Kidney (tissue), 14 donors: ENCODE results near the gene BCAS3. TPM values are rescaled to one million over a fixed set of nuclear protein-coding genes. Genes with fewer than 3 reads are reported as not detected.

Source experiments
- DNase-seq, 5 donors: peaks; one replicate each; pipeline ENCODE4 v3.0.0-alpha.2; 2013 to 2020
- FAIRE-seq: peaks from 2 replicates; lab custom pipeline; 2012; peaks lifted over from hg19 to GRCh38; lab: Jason Lieb, UNC
- H3K27ac ChIP-seq, 2 donors: one replicate each; pipeline ENCODE4 v1.7.0; 2013; ENCODE audit warnings: low read depth in 2 of 2, low read length in 2 of 2, inconsistent platforms in 1 of 2
- H3K27me3 ChIP-seq: one replicate; pipeline ENCODE4 v1.7.1; 2013; ENCODE audit warnings: low read length, inconsistent platforms; ENCODE audit not compliant: control insufficient read depth, insufficient read depth
- H3K36me3 ChIP-seq, 3 donors: one replicate each; pipeline versions ENCODE4 v1.7.0 to v1.7.1; 2013; ENCODE audit warnings: low read length in 3 of 3, control low read depth in 1 of 3, inconsistent platforms in 1 of 3; ENCODE audit not compliant: insufficient read depth in 3 of 3, control insufficient read depth in 2 of 3
- H3K4me1 ChIP-seq, 3 donors: one replicate each; pipeline versions ENCODE4 v1.7.0 to v1.7.1; 2013; ENCODE audit warnings: low read length in 3 of 3, inconsistent platforms in 1 of 3, low read depth in 1 of 3; ENCODE audit not compliant: control insufficient read depth in 2 of 3, insufficient read depth in 2 of 3
- H3K4me3 ChIP-seq, 3 donors: one replicate each; pipeline versions ENCODE4 v1.7.0 to v1.8.1; 2013; ENCODE audit warnings: low read length in 3 of 3, control low read depth in 1 of 3, inconsistent platforms in 1 of 3
- H3K9ac ChIP-seq, 3 donors: one replicate each; pipeline versions ENCODE4 v1.7.0 to v1.7.1; 2013; ENCODE audit warnings: low read length in 3 of 3, control low read depth in 1 of 3, inconsistent platforms in 1 of 3
- H3K9me3 ChIP-seq, 3 donors: one replicate each; pipeline versions ENCODE4 v1.7.0 to v1.7.1; 2013; ENCODE audit warnings: low read length in 3 of 3, control low read depth in 1 of 3, inconsistent platforms in 1 of 3; ENCODE audit not compliant: control insufficient read depth in 2 of 3, insufficient read depth in 1 of 3
- intact Hi-C: fragments of 100-400 bp; cut with DNase I; formaldehyde crosslinking; loops from one replicate; pipeline ENCODE4 v1.11.1; 2022
- polyA plus RNA-seq: library from polyadenylated mRNA; stranded (reverse); fragments of 350-450 nt; fragmentation: Illumina TruSeq; extraction: RNeasy Lipid Tissue Mini Kit (QIAGEN cat#74804); gene quantifications from one replicate; pipeline ENCODE4 v1.2.3, GENCODE V29; 2014; ENCODE audit warnings: low read depth, low replicate concordance; ENCODE audit not compliant: insufficient read depth
- total RNA-seq: library from RNA; stranded (reverse); fragmentation: NEBNext Ultra II Directional; extraction: Animal tissue kit (Norgen Biotek cat#: 25700); gene quantifications from one replicate; pipeline ENCODE4 v1.2.1, GENCODE V29; 2021
- TF ChIP-seq, protein P1 (sequence below): IDR thresholded peaks from 3 replicates; pipeline ENCODE4 v1.5.1; 2012; ENCODE audit warnings: mild to moderate bottlenecking, moderate library complexity, borderline replicate concordance; ENCODE audit not compliant: insufficient read depth; ENCODE audit errors: extremely low read depth
- donor health status: control.
- donor health status: control.
- donor health status: control.
- donor health status: control.
- donor health status: control.
- donor health status: DM: yes; HTN: yes; CAD: no.
- donor health status: Normal renal cell carcinoma (clear cell type).

Gene BCAS3
- total and polyA plus RNA-seq, 2 donors from 2014 or later, result 18.3 to 44.1 TPM

DNA sequence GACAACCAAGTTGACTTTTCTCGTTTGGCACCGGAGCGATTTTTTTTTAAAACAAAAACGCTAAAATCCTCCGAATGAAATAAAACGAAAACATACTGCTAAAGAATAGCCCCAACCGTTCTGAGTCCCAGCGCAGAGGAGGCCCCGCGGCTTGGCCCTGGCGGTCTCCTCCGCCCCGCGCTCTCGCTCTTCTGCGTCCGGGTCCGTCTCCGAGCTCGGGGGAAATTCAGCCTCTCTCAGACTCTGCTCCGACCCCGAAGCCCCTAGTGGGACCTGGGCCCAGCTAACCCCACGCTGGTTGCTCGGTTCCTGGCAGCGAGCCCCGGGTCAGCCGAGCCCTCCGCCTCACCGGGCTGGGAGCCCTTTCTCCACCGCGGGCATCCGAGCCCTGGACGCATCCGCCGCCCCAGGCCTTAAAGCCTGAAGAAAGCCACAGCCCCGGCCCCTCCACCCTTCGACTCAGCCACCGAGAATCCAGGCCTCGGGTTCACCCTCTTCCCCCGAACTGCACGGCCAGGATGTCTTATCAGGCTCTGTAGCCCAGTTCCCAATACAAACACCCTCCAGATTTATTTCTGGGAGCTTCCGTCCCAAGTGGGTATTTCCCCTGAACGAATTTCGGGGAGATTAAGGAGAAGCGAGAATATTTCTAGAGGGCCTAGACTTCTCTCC lies 723.2 kb downstream of the BCAS3 start:
- H3K36me3 ChIP-seq, result peaks cover 0 to 12% (median 4%) of the 10 kb centered on the region in 3 donors
- H3K4me3 ChIP-seq, result peak overlapping the region; percentile 77 to 87 (median 80)
- DNase-seq (peak in 4 of 5 donors; percentile 27 to 74 (median 50)), FAIRE-seq (no peak)
- peak overlapping the region; percentile 76 to 88 for H3K27ac ChIP-seq
- H3K4me1 ChIP-seq, result peaks cover 0 to 17% (median 0%) of the 10 kb centered on the region in 3 donors
- TF ChIP-seq, protein P1, sequence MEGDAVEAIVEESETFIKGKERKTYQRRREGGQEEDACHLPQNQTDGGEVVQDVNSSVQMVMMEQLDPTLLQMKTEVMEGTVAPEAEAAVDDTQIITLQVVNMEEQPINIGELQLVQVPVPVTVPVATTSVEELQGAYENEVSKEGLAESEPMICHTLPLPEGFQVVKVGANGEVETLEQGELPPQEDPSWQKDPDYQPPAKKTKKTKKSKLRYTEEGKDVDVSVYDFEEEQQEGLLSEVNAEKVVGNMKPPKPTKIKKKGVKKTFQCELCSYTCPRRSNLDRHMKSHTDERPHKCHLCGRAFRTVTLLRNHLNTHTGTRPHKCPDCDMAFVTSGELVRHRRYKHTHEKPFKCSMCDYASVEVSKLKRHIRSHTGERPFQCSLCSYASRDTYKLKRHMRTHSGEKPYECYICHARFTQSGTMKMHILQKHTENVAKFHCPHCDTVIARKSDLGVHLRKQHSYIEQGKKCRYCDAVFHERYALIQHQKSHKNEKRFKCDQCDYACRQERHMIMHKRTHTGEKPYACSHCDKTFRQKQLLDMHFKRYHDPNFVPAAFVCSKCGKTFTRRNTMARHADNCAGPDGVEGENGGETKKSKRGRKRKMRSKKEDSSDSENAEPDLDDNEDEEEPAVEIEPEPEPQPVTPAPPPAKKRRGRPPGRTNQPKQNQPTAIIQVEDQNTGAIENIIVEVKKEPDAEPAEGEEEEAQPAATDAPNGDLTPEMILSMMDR, result no peak
- H3K9me3 ChIP-seq, result no peaks in the 10 kb centered on the region
- intact Hi-C loops, result loop anchor here (5.0 kb wide), 1 partner anchor 399 kb away; no protein-coding TSS in a partner anchor
- H3K9ac ChIP-seq, result peak overlapping the region; percentile 37 to 92 (median 38)
- H3K27me3 ChIP-seq, result peaks cover 12% of the 10 kb centered on the region

DNA sequence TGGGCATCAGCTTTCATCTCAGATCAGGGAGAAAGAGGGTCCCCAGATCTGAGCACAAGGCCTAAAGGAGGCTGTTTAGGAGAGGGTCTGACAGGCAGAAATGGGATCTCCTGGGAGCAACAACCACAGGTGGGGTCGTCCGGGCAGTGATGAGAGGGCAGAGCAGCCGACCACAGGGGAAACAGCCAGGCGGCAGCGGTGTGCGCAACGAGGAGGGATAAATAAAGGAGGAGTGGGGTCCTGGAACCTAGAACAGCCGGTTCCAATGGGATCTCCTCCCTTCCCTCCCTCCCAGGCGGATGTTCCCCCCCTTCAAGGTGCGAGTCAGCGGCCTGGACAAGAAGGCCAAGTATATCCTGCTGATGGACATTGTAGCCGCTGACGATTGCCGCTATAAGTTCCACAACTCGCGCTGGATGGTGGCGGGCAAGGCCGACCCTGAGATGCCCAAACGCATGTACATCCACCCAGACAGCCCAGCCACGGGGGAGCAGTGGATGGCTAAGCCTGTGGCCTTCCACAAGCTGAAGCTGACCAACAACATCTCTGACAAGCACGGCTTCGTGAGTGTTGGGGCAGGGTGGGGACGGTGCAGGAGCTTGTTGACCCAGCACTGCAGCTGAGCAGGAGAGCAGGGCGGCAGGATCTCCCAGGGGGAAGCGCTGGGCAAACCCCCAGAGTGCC lies 723.9 kb downstream of the BCAS3 start:
- Histone ChIP-seq H3K27ac (peak overlapping the region; percentile 76 to 88), H3K4me3 (peak overlapping the region; percentile 77 to 87 (median 80)), H3K9ac (peak overlapping the region; percentile 37 to 92 (median 38)), H3K36me3 (peaks cover 0 to 12% (median 4%) of the 10 kb centered on the region in 3 donors), H3K9me3 (no peaks in the 10 kb centered on the region), H3K4me1 (peaks cover 0 to 17% (median 0%) of the 10 kb centered on the region in 3 donors), H3K27me3 (peaks cover 12% of the 10 kb centered on the region)
- FAIRE-seq (no peak), DNase-seq (peak in 3 of 5 donors; percentile 24 to 67 (median 32))
- intact Hi-C loops, result loop anchor here (5.0 kb wide), 1 partner anchor 399 kb away; no protein-coding TSS in a partner anchor
- TF ChIP-seq, protein P1, result no peak

GRCh38 chr17:61402073-61402541 lies 724.5 kb downstream of the BCAS3 start:
- peak in 2 of 5 donors; percentile 41 to 66 for DNase-seq
- TF ChIP-seq, protein P1, result no peak
- Histone ChIP-seq H3K9me3 (no peaks in the 10 kb centered on the region), H3K36me3 (peaks cover 0 to 12% (median 4%) of the 10 kb centered on the region in 3 donors), H3K4me3 (peak overlapping the region; percentile 77 to 87 (median 80)), H3K4me1 (peaks cover 0 to 20% (median 3%) of the 10 kb centered on the region in 3 donors), H3K9ac (peak overlapping the region; percentile 38 to 92 (median 50)), H3K27ac (peak overlapping the region; percentile 88 to 90), H3K27me3 (peaks cover 16% of the 10 kb centered on the region)
- intact Hi-C loops, result loop anchor here (5.0 kb wide), 1 partner anchor 400 kb away; no protein-coding TSS in a partner anchor
- FAIRE-seq, result no peak
